Measurements from ENCODE around the gene MLXIP.

Gene MLXIP

DNA sequence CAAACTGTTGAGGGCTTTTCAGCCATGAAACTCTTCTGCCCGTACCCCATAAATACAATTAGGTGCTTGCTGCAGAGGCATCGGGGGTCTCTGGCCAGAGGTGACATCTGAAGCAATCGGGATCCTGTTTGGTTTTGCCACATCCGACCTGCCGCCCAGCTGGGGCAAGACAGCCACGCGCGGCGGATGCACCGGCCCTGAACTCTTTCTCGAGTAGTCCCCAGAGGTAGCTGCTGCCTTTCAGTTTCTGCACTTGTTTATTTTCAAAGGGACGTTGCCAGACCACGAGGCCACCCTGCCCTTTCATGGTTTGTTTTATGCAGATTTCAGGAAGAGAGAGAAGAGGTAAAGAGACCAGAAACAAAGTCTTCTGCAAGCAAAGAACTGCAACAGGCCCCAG lies 10.6 kb upstream of the MLXIP start:
- no peak for TF ChIP-seq ZNF510 (tag by site-specific recombination; IDR thresholded peaks at IDR 0.05; ENCODE audit: insufficient replicate concordance)
- TF ChIP-seq FEZF1 (tag by site-specific recombination; IDR thresholded peaks at IDR 0.05), result peak; percentile 87
- Histone ChIP-seq H3K9me3 (ENCODE audit: control insufficient read depth, insufficient read depth, low read depth, low read length) (no peaks in the 10 kb centered on the region), H3K4me1 (ENCODE audit: control insufficient read depth, insufficient read depth, low read length) (peaks cover 25% of the 10 kb centered on the region), H3K27ac (ENCODE audit: extremely low read depth, low read depth, low read length) (0 out of 2 replicates have a peak overlapping the region, but pooled peaks have one; percentile 3), H3K36me3 (ENCODE audit: control insufficient read depth in 2 of 2, insufficient read depth in 1 of 2, low read length in 2 of 2) (peaks cover 0 to 12% of the 10 kb centered on the region in 2 experiments; a peak in 1 of 3 replicates), H3K4me3 (ENCODE audit: low read depth, low read length) (no peak overlapping the region)
- POLR2A ChIA-PET, result no interaction called here
- CTCF ChIA-PET, result interaction anchor here (1.1 kb wide), 1 partner anchor 123 kb away, joined by 3 read pairs; no protein-coding TSS in a partner anchor

DNA sequence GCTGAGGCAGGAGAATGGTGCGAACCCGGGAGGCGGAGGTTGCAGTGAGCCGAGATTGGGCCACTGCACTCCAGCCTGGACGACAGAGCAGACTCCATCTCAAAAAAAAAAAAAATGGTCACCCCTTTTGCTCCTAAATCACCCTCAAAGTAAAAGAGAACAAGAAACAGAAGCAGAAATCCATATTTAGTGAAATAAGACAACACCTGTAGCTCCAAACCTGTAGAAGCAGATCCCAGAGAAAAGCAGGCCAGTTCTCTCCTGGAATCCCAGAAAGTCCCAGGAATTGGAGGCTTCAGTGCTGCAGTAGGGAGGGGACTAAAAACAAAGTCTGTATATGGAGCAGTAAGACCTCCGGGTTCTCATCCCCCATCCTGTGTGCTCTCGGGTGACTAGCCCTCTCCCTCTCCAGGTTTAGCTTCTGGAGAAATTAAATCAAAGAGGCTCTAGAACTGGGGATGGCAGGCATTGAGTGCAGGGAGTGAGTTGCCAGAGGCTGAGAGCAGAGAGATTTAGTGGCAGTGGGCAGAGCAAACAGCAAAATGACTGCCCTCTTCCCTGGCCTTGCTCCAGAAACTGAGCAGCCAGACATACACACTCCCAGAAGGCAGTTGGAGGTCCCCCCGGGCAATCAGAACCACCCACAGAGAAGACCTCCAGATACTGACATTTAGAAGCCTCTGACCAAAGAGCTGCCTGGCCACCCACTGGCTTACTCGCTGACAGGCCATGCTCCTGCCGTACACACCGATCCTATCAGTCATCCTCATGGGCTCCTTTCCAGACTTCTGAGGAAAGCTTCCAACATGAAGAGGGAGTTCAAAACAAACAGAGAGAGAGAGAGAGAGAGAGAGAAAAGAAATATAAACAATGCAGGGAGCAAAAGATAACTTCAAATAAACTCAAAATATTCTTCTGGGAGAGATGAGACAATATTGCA lies 6.3 kb upstream of the MLXIP start:
- Histone ChIP-seq H3K4me1 (ENCODE audit: control insufficient read depth, insufficient read depth, low read length) (peaks cover 9% of the 10 kb centered on the region), H3K9me3 (ENCODE audit: control insufficient read depth, insufficient read depth, low read depth, low read length) (no peaks in the 10 kb centered on the region), H3K36me3 (ENCODE audit: control insufficient read depth in 2 of 2, insufficient read depth in 1 of 2, low read length in 2 of 2) (peaks cover 0 to 7% of the 10 kb centered on the region in 2 experiments; a peak in 1 of 3 replicates), H3K4me3 (ENCODE audit: low read depth, low read length) (no peak overlapping the region; the same call in 1 of the 2 replicates), H3K27ac (ENCODE audit: extremely low read depth, low read depth, low read length) (peak overlapping the region; percentile 62)
- ChIA-PET POLR2A (interaction anchor here (0.6 to 1.5 kb wide), 4 partner anchors 8 to 69 kb away, joined by 3 to 5 read pairs (median 4); no protein-coding TSS in a partner anchor), CTCF (interaction anchor here (0.6 to 2.8 kb wide), 9 partner anchors 9 to 681 kb away, joined by 3 to 12 read pairs (median 4); partner anchors contain the start of genes CFAP251 and DENR)
- 0 out of 2 replicates have a peak, but pooled peaks have one; percentile 17 for TF ChIP-seq ZBTB20 (tag by site-specific recombination; IDR thresholded peaks at IDR 0.05)
- TF ChIP-seq ZBTB8A (tag by site-specific recombination; IDR thresholded peaks at IDR 0.05), result peak; percentile 37; the same call in 1 of the 2 replicates
- TF ChIP-seq GLIS2 (tag by site-specific recombination; IDR thresholded peaks at IDR 0.05), result peak; percentile 27; the same call in 1 of the 2 replicates
- peak; percentile 100 for TF ChIP-seq FEZF1 (tag by site-specific recombination; IDR thresholded peaks at IDR 0.05)
- TF ChIP-seq, protein P1, sequence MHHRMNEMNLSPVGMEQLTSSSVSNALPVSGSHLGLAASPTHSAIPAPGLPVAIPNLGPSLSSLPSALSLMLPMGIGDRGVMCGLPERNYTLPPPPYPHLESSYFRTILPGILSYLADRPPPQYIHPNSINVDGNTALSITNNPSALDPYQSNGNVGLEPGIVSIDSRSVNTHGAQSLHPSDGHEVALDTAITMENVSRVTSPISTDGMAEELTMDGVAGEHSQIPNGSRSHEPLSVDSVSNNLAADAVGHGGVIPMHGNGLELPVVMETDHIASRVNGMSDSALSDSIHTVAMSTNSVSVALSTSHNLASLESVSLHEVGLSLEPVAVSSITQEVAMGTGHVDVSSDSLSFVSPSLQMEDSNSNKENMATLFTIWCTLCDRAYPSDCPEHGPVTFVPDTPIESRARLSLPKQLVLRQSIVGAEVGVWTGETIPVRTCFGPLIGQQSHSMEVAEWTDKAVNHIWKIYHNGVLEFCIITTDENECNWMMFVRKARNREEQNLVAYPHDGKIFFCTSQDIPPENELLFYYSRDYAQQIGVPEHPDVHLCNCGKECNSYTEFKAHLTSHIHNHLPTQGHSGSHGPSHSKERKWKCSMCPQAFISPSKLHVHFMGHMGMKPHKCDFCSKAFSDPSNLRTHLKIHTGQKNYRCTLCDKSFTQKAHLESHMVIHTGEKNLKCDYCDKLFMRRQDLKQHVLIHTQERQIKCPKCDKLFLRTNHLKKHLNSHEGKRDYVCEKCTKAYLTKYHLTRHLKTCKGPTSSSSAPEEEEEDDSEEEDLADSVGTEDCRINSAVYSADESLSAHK (tag by site-specific recombination; IDR thresholded peaks at IDR 0.05), result peak; percentile 45
- TF ChIP-seq ZBTB17 (tag by site-specific recombination; IDR thresholded peaks at IDR 0.05), result peak; percentile 94
- TF ChIP-seq EGR2 (tag by site-specific recombination; IDR thresholded peaks at IDR 0.05; ENCODE audit: low read depth), result peak; percentile 83
- peak; percentile 91 for TF ChIP-seq SCRT1 (tag by site-specific recombination; IDR thresholded peaks at IDR 0.05; ENCODE audit: borderline replicate concordance)
- 0 out of 2 replicates have a peak, but pooled peaks have one; percentile 11 for TF ChIP-seq GFI1B (tag by site-specific recombination; IDR thresholded peaks at IDR 0.05)
- TF ChIP-seq, protein P2, sequence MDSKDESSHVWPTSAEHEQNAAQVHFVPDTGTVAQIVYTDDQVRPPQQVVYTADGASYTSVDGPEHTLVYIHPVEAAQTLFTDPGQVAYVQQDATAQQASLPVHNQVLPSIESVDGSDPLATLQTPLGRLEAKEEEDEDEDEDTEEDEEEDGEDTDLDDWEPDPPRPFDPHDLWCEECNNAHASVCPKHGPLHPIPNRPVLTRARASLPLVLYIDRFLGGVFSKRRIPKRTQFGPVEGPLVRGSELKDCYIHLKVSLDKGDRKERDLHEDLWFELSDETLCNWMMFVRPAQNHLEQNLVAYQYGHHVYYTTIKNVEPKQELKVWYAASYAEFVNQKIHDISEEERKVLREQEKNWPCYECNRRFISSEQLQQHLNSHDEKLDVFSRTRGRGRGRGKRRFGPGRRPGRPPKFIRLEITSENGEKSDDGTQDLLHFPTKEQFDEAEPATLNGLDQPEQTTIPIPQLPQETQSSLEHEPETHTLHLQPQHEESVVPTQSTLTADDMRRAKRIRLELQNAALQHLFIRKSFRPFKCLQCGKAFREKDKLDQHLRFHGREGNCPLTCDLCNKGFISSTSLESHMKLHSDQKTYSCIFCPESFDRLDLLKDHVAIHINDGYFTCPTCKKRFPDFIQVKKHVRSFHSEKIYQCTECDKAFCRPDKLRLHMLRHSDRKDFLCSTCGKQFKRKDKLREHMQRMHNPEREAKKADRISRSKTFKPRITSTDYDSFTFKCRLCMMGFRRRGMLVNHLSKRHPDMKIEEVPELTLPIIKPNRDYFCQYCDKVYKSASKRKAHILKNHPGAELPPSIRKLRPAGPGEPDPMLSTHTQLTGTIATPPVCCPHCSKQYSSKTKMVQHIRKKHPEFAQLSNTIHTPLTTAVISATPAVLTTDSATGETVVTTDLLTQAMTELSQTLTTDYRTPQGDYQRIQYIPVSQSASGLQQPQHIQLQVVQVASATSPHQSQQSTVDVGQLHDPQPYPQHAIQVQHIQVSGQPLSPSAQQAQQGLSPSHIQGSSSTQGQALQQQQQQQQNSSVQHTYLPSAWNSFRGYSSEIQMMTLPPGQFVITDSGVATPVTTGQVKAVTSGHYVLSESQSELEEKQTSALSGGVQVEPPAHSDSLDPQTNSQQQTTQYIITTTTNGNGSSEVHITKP (tag by site-specific recombination; IDR thresholded peaks at IDR 0.05), result peak; percentile 54
- 0 out of 2 replicates have a peak, but pooled peaks have one; percentile 33 for TF ChIP-seq ZNF629 (tag by site-specific recombination; IDR thresholded peaks at IDR 0.05)
- TF ChIP-seq MYNN (tag by site-specific recombination; IDR thresholded peaks at IDR 0.05; ENCODE audit: borderline replicate concordance), result no peak
- peak; percentile 41; the same call in 1 of the 2 replicates for TF ChIP-seq ZNF366 (tag by site-specific recombination; conservative IDR thresholded peaks at IDR 0.05)
- TF ChIP-seq MZF1 (tag by site-specific recombination; IDR thresholded peaks at IDR 0.05; ENCODE audit: borderline replicate concordance), result 0 out of 2 replicates have a peak, but pooled peaks have one; percentile 37
- no peak for TF ChIP-seq ZNF16 (tag by site-specific recombination; IDR thresholded peaks at IDR 0.05; ENCODE audit: low read depth)
- TF ChIP-seq, protein P3, sequence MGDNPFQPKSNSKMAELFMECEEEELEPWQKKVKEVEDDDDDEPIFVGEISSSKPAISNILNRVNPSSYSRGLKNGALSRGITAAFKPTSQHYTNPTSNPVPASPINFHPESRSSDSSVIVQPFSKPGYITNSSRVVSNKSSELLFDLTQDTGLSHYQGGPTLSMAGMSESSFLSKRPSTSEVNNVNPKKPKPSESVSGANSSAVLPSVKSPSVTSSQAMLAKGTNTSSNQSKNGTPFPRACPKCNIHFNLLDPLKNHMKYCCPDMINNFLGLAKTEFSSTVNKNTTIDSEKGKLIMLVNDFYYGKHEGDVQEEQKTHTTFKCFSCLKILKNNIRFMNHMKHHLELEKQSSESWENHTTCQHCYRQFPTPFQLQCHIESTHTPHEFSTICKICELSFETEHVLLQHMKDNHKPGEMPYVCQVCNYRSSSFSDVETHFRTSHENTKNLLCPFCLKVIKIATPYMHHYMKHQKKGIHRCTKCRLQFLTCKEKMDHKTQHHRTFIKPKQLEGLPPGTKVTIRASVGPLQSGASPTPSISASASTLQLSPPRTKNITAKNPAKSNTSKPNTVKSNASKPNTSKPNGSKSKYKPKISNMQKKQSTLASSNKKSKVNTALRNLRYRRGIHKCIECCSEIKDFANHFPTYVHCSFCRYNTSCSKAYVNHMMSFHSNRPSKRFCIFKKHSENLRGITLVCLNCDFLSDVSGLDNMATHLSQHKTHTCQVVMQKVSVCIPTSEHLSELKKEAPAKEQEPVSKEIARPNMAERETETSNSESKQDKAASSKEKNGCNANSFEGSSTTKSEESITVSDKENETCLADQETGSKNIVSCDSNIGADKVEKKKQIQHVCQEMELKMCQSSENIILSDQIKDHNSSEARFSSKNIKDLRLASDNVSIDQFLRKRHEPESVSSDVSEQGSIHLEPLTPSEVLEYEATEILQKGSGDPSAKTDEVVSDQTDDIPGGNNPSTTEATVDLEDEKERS (tag by site-specific recombination; IDR thresholded peaks at IDR 0.05), result no peak
- no peak for TF ChIP-seq ZNF169 (tag by site-specific recombination; IDR thresholded peaks at IDR 0.05)
- TF ChIP-seq ZNF692 (tag by site-specific recombination; IDR thresholded peaks at IDR 0.05), result peak; percentile 45; the same call in 1 of the 2 replicates
- TF ChIP-seq ZXDB (tag by site-specific recombination; IDR thresholded peaks at IDR 0.05), result peak; percentile 59; the same call in 1 of the 2 replicates
- TF ChIP-seq KLF10 (tag by site-specific recombination; IDR thresholded peaks at IDR 0.05), result no peak

Measured in HEK293 (cell line).